GM12892 (cell line): Measurements from ENCODE around the gene VPS13D.

ENCODE experiments used
- POLR2A ChIP-seq: IDR thresholded peaks from 2 replicates; pipeline ENCODE4 v1.6.1; 2011; ENCODE audit warnings: low read depth, low read length, control low read depth
- POLR2AphosphoS5 ChIP-seq: IDR thresholded peaks from 2 replicates; pipeline ENCODE4 v1.6.1; 2011; ENCODE audit warnings: low read depth, low read length, control low read depth
- TAF1 ChIP-seq: IDR thresholded peaks from 2 replicates; pipeline ENCODE4 v1.6.1; 2011; ENCODE audit warnings: low read depth, mild to moderate bottlenecking, control low read depth, low read length, borderline replicate concordance

DNA sequence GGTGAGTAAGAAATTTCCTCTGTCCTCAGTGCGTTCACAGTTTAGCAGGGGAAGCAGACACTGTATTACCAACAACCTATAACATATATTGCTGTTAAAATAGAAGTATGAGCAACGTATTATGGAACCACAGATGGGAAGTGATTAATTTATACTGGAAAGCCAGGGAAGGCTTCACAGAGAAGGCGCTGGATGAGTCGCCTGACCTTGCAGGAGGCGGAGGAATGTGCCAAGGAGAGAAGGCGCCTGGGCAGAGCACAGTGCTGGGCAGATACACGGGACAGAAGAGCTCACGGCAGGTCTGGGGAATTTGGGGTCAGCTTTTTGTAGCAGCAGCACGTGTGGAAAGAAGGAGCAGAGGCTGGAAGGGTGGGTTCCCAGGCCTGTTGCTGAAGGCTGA lies 271.8 kb downstream of the VPS13D start:
- no peak for TF ChIP-seq POLR2A
- TF ChIP-seq POLR2AphosphoS5: no peak
- TF ChIP-seq TAF1: no peak
